Subcutaneous adipose tissue (tissue), 4 donors: ENCODE measurements around the gene TYMP. TPM values are rescaled to one million over a fixed set of nuclear protein-coding genes. Genes with fewer than 3 reads are reported as not detected.

Experiments
- total RNA-seq, 4 donors: library from RNA; depleted of rRNA; stranded (reverse); fragments of >200 nt; gene quantifications; one replicate each; pipeline ENCODE4 v1.1.0, GENCODE V29; 2016
- TF ChIP-seq, protein P1 (sequence below): fragments of 450-650 bp; IDR thresholded peaks from one replicate; pipeline ENCODE4 v1.5.1; 2016; ENCODE audit warnings: low read depth, mild to moderate bottlenecking, control low read depth, antibody characterized with exemption, moderate library complexity

The TYMP gene
- total RNA-seq, 4 donors from 2014 or later, result 28.9 to 129 (median 108) TPM

DNA sequence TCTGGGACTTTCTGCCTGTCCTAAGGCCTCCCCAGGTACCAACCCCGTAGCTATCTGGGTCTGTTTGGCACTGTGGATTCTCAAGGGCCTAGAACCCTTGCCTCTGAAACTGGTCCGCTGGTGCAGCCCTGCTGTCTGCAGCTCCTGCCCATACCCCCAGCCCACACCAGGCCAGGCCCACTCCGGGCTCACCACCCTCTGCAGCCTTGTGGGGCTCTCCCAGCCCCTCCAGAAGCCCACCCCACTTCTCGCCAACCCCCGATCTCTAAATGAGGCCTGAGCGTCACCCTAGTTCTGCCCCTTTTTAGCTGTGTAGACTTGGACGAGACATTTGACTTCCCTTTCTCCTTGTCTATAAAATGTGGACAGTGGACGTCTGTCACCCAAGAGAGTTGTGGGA, 20.6 kb upstream of the TYMP start:
- TF ChIP-seq, protein P1, sequence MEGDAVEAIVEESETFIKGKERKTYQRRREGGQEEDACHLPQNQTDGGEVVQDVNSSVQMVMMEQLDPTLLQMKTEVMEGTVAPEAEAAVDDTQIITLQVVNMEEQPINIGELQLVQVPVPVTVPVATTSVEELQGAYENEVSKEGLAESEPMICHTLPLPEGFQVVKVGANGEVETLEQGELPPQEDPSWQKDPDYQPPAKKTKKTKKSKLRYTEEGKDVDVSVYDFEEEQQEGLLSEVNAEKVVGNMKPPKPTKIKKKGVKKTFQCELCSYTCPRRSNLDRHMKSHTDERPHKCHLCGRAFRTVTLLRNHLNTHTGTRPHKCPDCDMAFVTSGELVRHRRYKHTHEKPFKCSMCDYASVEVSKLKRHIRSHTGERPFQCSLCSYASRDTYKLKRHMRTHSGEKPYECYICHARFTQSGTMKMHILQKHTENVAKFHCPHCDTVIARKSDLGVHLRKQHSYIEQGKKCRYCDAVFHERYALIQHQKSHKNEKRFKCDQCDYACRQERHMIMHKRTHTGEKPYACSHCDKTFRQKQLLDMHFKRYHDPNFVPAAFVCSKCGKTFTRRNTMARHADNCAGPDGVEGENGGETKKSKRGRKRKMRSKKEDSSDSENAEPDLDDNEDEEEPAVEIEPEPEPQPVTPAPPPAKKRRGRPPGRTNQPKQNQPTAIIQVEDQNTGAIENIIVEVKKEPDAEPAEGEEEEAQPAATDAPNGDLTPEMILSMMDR, result no peak

DNA sequence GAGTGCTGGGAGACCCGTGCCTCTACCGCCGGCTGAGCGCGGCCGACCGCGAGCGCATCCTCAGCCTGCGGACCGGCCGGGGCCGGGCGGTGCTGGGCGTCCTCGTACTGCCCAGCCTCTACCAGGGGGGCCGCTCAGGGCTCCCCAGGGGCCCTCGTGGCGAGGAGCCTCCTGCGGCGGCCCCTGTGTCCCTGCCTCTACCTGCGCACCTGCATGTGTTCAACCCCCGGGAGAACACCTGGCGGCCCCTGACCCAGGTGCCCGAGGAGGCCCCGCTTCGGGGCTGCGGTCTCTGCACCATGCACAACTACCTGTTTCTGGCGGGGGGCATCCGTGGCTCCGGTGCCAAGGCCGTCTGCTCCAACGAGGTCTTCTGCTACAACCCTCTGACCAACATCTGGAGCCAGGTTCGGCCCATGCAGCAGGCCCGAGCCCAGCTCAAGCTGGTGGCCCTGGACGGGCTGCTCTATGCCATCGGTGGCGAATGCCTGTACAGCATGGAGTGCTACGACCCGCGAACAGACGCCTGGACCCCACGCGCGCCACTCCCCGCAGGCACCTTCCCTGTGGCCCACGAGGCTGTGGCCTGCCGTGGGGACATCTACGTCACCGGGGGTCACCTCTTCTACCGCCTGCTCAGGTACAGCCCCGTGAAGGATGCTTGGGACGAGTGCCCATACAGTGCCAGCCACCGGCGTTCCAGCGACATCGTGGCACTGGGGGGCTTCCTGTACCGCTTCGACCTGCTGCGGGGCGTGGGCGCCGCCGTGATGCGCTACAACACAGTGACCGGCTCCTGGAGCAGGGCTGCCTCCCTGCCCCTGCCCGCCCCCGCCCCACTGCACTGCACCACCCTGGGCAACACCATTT, 19.3 kb upstream of the TYMP start:
- TF ChIP-seq, protein P1, result no peak

DNA sequence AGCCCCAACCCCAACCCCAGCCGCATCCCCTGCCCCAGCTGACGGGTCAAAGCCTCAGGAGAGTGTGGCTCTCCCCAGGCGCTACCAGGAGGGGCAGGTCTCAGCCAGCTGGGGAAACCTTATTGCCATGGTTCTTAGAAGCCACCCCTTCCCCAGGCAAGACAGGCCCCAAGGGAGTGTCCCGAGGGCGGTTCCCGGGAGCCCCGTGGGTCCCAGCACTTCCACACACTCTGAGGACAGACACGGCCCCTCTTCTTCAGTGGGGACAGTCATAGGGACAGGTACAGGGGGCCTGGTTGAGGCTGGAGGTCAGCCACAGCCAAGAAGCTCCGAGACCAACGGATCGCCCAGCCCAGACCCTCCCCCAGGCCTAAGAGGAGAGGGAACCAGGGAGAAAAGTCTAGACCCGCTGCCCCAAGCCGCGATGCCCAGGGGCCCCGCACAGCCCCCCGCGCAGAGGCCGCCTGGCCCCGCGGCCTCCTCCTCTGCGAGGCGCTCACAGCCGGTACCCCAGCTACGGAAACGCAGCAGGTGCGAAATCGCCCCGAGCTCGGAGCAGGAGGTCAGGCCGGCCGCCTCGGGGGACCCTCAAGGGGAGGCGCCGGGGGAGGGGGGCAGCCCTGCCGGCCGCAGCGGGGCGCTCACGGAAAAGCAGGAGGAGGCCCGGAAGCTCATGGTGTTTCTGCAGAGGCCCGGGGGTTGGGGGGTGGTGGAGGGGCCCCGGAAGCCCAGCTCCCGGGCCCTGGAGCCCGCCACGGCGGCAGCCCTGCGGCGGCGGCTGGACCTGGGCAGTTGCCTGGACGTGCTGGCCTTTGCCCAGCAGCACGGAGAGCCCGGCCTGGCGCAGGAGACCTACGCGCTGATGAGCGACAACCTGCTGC, 18.5 kb upstream of the TYMP start:
- TF ChIP-seq, protein P1, result no peak

DNA sequence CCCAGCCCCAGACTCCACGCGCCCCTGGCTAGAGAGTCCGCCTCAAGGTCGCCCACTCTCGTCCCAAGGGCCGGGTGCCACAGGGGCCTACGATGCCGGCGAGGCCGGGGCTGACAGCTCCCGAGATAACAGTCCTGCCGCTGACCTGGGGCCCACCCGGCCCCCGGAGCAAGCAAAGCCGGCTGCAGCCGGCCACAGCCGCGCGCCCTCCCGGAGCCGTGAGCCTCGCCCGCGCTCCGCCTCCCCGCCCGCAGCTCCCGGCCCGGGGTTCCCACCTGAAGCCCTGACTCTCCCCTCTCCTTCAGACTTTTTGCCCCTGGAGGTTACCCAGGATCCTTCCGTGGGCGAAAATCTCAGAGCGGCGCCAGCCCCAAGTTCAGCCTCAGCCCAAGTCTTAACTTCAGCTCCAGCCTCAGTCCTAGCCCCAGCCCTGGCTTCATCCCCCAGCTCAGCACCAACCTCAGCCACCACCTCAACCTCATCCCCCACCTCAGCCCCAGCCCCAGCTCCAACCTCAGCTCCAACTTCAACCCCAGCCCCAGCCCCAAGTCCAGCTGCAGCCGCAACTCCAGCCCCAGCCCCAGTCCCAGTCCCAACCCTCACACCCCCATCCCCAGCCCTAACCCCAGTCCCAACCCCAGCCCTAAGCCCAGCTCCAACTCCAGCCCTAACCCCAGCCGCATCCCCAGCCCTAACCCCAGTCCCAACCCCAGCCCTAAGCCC, 17.6 kb upstream of the TYMP start:
- TF ChIP-seq, protein P1, result no peak

DNA sequence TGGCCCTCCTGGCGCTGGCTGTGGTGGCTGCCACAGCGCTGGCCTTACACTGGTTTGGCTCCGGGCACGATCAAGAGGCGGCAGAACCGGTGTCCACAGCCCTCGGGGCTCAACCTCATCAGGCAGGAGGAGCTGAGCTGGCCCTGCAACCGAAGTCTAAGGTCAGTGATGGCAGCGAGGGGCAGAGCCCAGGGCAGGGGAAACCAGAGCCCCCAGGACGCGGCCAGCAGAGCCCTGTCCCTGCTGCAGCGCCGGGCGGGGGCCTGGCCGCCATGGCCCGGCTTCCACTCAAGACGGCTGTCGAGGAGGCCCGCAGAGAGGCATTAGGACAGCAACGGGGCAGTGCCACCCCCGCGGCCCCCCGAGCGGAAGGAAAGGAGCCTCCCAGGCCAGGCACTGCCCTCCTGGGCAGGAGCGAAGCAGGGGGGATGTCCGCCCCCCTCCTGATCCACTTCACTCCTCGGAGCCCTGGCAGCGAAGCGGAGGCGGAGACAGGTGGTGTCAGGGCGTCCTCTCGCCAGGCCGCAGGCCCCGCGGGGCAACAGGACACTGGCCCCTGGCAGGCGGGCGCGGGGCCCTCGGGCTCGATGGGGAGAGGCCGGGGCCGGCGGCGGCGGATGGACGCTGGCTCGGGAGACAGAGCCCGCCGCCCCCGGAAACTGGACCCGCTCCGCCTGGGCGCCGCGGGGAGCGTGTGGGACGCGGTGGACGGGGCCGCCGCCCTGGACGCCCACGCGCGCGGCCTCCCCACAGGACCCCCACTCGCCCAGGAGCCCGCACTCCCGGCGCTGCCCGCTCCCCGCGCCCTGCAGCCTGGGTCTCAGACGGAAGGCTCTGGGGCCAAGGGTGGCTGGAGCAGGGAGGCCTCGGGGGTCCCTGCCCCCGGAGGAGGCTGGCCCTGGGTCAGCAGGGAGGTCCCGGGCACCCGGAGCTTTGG, 16.8 kb upstream of the TYMP start:
- TF ChIP-seq, protein P1, result no peak

DNA sequence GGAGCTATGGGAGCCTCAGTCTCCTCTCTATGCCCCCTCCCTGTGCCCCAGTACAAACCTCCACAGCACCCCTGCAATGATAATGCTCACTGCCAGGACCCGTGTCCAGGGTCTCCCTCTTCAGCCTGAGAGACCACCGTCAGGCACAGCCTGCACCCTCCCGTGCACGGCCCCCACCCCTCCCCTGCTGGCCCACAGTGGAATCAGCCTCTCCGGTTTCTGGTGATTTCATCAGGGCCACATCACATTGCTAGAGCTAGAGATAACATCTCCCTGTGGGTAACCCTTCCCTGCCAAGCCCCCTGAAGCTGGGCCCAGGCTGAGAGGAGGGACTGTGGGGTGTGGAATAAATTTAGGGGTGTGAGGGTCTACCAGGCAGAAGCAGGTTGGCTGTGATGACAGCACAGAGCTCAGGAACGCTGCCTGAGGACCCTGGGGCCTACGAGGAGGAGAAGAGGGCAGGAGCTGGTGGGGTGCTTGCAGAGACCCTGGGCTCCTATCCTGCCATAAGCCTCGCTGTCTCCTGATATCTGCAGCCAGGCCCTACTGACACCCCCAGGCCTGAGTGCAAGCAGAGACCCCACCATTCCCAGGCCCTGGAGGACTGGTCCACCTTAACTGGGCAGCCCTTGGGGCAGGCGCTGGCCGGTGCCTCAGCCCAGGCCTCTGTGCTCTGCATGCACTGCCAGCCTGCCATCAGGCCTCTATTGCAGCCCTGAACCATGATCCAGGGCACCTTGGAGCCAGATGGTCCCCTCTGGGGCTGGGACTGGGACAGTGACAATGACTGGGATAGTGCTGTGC, 15.9 kb upstream of the TYMP start, which contains the start of gene KLHDC7B:
TSS of gene KLHDC7B (plus strand) at position 378 of the 804 bp plus-strand sequence. CDS start at position 723, 345 bp downstream.
- TF ChIP-seq, protein P1, result no peak
